T1000 (cell line): ENCODE results near the gene PPP2R5D.
"Not testable (repeated sequence)": the region's sequence is repeated elsewhere in the genome, so short reads cannot be mapped to it uniquely, and the experiment has no call there.

Experiments
- DNase-seq: peaks from one replicate; lab custom pipeline; 2025; ENCODE audit warnings: mixed read lengths; lab: John Stamatoyannopoulos, UW

Gene PPP2R5D

DNA sequence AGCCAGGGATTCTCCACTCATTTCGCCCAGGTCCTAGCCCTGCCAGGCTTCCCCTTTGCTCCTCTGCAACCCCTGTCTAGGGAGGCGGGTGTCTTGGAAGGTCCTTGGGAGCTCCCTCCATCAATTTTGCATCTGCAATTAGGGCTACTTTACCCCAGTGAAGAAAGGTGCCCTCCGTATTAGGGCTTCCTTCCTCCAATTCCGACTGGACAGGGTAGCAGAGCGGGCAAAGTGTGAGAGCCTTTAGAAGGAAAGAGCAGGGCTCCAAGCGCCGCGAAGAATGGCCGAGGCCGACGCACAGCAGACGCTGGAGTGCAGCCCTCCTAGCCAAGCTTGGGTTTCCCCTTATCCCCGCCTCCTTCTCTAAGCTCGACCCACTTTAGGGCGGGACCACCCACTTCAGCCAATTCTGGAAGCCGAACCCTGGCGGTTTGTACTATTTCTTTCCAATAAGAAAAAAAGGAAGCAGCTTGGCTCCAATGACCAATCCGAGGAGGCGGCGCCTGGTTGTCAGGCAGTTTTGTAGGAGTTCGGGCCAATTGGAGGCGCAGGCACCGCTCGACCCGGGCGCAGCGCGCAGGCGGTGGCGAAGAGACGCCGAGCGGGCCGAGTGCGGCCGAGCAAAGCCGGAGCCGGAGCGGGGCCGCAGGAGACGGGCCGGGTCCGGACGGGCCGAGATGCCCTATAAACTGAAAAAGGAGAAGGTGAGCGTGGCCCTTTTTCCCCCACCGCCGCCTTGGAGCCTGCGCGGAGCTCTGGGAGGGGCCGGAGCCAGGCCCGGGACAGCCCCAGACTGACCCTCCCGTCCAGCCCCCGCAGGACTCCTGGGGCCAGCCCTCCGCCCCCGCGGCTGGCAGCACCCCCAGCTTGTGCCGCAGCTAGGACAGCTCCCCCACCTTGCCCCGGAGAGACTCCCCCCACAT, at the start of gene PPP2R5D:
TSS of gene PPP2R5D (plus strand) at position 570 of the 923 bp plus-strand sequence. CDS start at position 678, 108 bp downstream.
- peak; percentile 97 for DNase-seq

DNA sequence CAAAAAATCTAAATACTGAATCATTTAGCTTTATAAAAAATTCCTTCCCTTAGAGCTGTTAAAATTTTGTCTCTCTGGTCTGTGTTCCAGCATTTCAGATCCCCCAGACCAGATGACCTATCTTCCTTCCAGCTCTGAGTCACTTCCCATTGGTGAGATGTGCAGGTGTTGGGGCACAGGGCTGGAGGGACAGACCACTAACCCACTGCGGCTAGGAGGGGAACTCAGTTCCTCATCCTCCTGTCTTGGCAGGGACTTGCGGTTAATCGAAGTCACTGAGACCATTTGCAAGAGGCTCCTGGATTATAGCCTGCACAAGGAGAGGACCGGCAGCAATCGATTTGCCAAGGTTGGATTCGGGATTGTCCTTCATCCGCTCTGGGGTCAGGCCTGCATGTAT, 49.0 kb upstream of the PPP2R5D start:
- no peak for DNase-seq

DNA sequence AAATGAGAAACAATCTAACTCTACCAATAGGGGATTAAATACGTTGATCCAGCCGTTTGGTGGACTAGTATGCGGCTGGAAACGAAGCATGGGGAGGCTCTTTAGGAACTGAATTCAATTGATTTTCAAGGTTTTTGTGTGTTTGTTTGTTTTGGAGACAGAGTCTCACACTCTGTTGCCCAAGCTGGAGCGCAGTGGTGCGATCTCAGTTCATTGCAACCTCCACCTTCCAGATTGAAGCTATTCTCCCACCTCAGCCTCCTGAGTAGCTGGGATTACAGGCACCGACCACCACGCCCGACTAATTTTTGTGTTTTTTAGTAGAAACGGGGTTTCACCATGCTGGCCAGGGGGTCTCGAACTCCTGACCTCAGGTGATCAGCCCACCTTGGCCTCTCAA, 48.0 kb upstream of the PPP2R5D start:
- DNase-seq: no peak

DNA sequence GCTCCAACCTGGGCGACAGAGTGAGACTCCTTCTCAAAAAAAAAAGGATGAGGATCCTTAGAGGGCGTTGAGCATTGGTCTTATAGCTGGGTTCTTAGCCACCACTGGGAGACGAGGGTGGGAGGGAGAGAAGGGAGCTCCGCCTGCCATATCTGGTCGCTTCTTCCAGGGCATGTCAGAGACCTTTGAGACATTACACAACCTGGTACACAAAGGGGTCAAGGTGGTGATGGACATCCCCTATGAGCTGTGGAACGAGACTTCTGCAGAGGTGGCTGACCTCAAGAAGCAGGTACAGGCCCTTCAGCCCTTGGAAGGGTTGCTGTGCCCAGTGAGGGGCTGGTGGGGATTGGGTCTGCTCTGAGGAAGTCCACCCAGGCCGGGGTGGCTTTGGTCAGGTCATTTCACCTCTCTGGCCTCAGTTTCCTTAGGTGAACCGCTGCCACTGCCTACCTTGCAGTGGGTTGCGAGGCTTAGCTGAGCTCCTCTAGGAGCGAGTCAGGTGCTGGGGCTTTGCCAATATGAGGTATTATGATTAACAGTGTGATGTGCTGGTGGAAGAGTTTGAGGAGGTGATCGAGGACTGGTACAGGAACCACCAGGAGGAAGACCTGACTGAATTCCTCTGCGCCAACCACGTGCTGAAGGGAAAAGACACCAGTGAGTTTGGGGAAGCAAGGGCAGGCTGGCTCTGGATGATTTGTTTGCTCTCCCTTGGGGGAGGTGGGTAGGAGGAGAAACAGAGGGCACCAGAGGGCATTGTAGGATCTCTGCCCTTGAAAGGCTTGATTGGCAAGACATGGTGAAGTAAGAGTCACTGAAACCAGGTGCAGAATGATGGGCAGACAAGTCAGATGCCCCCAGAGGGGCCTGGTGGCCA, 46.6 kb upstream of the PPP2R5D start:
- DNase-seq: no peak

DNA sequence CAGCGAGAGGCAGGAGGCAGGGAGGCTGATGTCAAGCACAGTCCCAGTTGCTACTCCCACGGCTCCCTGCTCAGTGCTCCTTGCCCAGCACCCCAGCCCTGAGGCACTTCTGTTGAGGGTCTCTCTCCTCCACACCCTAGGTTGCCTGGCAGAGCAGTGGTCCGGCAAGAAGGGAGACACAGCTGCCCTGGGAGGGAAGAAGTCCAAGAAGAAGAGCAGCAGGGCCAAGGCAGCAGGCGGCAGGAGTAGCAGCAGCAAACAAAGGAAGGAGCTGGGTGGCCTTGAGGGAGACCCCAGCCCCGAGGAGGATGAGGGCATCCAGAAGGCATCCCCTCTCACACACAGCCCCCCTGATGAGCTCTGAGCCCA, 46.0 kb upstream of the PPP2R5D start:
- DNase-seq: no peak

DNA sequence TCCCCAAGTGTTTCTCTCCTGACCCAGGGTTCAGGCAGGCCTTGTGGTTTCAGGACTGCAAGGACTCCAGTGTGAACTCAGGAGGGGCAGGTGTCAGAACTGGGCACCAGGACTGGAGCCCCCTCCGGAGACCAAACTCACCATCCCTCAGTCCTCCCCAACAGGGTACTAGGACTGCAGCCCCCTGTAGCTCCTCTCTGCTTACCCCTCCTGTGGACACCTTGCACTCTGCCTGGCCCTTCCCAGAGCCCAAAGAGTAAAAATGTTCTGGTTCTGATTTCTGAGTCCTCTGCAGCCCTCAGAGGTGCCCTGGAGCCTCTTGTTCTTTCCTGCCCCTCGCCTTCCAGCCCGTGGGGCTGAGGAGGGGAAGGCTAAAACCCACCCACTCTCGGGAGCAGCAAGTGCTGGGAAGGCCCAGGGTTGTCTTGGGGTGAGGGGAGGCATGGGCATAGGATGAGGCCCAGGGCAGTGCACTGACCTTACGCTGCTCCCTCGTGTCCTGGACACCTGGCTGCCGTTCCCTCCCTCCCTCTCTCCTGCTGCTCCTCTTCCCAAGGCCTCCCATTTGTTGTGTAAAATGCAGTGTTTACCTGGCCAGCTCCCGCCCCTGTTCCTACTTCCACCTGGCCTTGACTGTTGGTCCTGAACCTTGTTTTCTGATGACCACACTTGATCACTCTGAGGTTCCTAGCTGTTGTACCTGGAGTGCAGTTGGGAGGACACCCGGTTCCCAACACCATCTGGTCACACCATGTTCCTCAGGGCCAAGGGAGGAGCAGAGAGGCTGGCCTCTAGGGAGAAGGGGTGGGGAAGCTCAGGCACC, 45.2 kb upstream of the PPP2R5D start:
- DNase-seq: no peak

DNA sequence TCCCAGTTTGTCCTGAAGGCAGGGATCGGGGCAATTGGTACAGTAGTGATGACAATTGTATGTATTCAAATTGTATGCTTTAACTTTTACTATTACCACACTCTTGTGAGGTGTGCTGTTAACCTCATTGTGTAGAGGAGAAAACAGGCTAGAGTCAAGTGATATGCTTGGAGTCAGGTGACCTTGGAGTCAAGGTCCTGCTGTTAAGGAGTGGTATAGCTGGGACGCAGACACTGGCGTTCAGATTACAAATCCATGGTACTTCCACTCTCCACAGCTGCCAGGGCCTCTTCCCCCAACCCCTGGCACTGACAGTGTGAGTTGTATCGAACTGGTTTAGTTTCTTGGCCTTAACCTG, 44.6 kb upstream of the PPP2R5D start:
- no peak for DNase-seq

DNA sequence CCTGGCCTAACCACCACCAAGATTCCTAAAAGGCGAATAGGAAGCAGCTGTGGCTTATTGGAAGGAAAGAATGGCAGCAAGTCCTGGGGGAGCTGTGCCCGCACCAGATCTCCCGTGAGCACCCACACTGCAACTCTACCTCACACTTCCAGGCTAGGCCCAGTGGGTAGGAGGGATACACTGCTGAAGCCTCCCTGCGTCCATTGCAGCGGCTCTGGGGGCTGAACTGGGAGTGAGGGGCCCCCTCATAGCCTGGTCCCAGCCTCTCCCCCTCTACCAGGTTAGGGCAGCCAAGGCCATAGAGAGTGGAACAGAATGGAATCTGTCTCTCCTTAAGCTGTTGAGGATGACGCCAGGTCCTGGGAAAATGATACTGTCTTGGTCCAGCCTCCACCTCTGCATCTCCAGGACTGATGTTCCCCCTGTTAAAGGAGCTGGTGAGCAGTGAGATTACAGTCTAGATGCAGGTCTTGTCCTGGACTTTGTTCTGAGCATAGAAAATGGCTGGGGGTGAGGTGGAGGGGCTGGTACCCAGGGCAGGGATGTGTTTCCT, 43.8 kb upstream of the PPP2R5D start:
- no peak for DNase-seq

DNA sequence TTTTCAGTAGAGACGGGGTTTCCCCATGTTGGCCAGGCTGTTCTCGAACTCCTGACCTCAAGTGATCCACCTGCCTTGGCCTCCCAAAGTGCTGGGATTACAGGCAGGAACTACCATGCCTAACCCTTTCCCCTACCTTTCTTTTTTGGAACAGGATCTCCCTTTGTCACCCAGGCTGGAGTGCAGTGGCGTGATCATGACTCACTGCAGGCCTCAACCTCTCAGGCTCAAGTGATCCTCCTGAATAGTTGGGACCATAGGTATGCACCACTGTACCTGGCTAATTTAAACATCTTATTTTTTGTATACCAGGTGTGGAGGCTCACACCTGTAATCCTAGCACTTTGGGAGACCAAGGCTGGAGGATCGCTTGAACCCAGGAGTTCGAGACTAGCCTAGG, 43.0 kb upstream of the PPP2R5D start:
- not testable (repeated sequence) for DNase-seq

DNA sequence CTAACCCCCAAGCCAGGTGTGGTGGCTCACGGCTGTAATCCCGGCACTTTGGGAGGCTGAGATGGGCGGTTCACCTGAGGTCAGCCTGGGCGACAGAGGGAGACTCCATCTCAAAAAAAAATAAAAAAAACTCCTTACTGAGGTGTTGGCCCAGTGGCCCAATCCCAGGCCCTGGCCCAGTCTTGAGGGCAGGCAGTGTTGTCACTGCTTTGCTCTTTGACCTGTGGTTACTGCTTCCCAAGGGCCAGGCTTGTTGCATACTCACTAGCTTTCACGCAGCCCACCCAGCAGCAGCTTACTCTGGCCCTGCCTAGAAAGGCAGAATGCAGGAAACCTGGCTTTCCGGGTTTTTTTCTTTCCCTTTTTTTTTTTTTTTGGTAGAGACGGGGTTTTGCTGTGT, 41.9 kb upstream of the PPP2R5D start:
- no peak for DNase-seq

DNA sequence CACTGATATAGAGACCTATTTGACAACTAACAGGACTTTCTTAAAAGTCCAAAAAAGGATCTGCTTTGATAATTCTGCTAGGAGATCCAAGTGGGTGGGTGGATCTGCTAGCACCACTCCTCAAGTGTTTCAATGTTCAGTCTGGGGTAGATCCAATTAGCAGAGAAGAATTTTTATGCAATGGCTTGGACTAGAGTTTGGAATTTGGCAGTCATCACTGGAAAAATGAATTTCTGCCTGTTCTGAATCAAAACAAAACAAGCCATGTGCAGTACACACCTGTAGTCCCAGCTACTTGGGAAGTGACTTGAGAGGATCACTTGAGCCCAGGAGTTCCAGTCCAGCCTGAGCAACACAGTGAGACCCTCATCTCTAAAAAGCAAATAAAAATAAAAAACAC, 36.4 kb upstream of the PPP2R5D start:
- DNase-seq: no peak

DNA sequence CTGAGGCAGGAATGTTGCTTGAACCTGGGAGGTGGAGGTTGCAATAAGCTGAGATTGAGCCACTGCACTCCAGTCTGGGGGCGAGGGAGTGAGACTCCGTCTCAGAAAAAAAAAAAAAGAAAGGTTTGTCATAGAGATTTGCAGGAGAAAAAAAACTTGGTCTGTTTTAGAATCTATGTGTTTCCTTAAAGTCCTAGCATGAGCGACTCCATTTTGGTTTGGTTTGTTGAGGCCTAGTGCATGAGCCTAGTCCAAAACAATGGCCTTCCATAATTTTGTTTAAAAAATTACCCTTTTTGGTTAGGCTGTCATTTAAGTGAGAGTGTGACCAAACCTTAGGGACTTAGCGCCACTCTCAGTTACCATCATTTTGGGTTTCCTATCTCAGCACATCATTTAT, 32.0 kb upstream of the PPP2R5D start:
- no peak for DNase-seq

DNA sequence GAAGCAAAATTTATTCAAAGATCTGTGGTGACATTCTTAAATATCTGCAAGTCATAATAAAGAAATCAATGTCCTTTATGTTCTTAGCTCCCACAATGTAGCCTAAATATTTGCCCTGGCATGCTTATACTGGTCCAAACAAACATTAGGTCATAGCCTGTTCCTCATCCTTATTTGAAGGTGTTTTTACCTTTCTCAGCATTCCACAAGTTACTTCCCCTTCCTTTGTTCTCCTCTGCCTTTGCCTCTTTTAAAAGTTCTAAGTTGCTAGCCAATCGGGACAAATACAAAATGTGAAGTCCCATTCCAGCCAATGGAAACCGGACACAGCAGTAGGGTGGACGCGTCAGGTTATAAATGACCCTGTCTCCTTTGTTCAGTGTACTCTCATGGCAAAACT, 30.0 kb upstream of the PPP2R5D start:
- not testable (repeated sequence) for DNase-seq

DNA sequence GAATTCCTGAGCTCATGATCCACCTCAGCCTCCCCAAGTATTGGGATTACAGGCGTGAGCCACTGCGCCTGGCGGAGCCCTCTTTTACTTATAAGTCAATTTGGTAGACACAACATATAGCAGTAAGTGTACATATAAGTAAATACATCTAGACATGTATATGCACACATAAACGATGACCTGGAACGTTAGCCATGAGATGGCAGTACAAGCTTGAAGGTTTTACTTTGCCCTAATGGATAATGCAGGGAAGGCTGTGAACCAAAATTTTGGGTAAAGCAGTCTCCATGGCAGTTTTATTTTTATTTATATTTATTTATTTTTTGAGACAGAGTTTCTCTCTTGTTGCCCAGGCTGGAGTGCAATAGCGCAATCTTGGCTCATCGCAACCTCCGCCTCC, 26.2 kb upstream of the PPP2R5D start:
- no peak for DNase-seq

DNA sequence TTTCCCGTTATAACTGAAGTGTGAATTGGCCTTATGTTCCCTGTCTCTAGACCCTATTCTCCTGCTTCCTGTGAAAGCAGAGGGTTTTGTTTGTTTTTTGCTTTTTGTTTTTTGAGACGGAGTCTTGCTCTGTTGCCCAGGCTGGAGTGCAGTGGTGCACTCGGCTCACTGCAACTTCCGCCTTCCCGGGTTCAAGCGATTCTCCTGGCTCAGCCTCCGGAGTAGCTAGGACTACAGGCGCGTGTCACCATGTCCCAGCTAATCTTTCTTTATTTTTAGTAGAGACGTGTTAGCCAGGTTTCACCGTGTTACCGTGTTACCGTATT, 24.5 kb upstream of the PPP2R5D start:
- DNase-seq: no peak

DNA sequence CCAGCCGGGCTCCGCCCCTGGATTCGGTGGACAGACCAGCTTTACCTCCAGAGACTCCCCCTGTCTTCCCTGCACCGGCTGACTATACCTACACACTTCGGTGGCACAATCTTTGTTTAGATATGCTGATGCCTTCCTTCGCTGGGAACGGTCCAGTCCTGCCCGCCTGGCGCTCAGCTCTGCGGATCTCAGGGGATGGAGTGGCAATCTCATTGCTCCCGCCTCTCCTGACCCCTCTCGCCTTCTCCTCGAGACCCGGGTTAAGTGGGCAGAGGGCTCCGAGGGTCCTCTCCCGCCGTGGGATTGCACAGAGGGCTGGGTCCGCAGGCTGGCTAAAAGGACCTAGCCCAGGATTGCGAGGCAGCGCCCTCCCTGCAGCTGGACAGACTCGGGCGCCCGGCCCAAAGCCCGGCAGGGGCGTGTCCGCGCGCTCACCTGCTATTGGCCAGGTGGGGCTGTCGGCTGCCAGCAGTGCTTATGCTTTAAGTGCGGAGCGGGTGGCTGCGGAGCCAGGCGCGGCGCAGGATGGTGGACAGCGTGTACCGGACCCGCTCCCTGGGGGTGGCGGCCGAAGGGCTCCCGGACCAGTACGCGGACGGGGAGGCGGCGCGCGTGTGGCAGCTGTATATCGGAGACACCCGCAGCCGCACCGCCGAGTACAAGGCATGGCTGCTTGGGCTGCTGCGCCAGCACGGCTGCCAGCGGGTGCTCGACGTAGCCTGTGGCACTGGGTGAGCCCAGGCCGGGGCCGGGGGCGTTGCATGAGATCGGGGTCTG, 23.9 kb upstream of the PPP2R5D start, which contains the start of gene GNMT:
TSS of gene GNMT (plus strand) at position 512 of the 777 bp plus-strand sequence. CDS start at position 526, 14 bp downstream.
- no peak for DNase-seq

DNA sequence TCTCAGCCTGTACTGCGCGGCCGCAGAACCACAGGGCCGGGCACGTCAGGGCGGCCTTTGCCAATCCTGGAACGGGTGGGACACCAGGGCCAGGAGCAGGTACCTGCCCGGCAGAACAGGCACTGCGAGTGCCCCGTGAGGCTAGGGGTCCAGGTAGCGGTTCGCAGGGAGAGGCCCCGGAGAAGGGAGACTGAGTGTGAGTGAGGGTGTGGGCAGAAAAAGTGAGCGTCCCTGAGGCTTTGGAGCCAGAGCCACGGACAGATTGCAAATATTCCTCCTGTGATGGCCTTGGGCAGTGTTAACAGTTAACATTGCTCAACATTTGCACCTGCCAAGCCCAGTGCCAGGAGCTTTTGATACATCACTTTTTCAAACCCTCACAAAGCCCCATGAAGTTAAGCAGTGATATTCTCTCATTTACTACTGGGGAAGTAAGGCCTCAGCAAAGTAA, 23.3 kb upstream of the PPP2R5D start:
- DNase-seq: no peak

DNA sequence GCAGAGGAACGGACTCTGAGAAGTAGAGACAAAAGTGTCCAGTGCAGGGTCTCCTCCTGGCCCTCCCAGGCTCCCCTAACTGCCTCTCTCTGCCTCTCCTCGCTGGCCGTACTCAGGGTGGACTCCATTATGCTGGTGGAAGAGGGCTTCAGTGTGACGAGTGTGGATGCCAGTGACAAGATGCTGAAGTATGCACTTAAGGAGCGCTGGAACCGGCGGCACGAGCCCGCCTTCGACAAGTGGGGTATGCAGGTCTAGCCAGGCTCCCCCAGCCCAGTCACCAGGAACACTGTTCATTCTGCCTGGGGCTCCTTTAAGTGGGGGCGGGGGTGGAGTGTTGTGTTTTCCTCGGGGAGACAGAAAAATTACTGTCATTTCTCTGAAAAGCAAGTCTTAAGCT, 22.3 kb upstream of the PPP2R5D start:
- no peak for DNase-seq

DNA sequence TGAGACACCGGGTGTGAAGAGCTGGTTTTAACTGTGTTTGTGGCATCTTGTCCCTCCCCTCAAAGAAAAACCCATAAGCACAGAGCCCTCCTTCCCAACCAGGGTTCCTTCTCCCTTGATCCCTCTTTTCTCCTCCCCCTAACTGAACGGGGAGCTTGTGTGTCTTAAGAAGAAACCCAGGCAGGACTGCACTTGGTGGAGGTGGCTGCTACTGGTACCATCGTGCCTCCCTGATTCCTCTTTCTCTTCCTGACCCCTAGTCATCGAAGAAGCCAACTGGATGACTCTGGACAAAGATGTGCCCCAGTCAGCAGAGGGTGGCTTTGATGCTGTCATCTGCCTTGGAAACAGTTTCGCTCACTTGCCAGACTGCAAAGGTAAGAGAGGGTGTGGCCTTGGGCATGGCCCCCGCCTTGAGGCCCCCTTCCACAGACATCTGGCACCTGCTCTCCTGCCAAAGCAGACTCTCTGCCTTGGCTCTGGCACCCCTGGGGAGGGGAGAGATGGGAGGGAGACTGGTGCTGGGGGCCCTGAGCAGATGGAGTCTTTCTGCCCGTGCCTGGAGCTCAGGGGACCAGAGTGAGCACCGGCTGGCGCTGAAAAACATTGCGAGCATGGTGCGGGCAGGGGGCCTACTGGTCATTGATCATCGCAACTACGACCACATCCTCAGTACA, 21.7 kb upstream of the PPP2R5D start:
- no peak for DNase-seq

DNA sequence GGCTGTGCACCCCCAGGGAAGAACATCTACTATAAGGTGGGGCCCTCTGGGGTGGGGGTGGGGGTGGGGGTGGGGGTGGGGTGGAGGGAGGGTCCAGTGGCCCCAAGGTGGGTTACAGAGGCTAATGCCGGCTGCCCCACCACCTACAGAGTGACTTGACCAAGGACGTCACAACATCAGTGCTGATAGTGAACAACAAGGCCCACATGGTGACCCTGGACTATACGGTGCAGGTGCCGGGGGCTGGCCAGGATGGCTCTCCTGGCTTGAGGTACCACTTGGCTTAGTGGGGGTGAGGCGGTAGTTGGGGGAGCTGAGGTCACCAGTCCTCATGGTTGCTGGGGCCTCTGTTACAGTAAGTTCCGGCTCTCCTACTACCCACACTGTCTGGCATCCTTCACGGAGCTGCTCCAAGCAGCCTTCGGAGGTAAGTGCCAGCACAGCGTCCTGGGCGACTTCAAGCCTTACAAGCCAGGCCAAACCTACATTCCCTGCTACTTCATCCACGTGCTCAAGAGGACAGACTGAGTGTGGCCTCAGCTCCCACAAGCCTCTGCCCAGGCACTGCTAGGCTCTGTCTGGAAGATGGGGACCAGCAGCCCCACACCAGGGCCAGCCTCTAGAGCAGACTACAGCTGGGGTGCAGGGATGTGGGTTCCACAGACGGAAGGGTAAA, 21.1 kb upstream of the PPP2R5D start:
- DNase-seq: no peak
